Measurements from ENCODE around the gene GALM.
"Not testable (repeated sequence)": the region's sequence is repeated elsewhere in the genome, so short reads cannot be mapped to it uniquely, and the experiment has no call there.

GALM gene

GRCh38 chr2:38708900-38709566 is 43.1 kb downstream of the GALM start:
- DNase-seq (ENCODE audit: low read depth in 1 of 2, low spot score in 1 of 2), result no peak

GRCh38 chr2:38709567-38710194 is 43.8 kb downstream of the GALM start:
- DNase-seq (ENCODE audit: low read depth in 1 of 2, low spot score in 1 of 2), result no peak

GRCh38 chr2:38711558-38711957 is 45.6 kb downstream of the GALM start:
- no peak for DNase-seq (ENCODE audit: low read depth in 1 of 2, low spot score in 1 of 2)

GRCh38 chr2:38712413-38712812 is 46.5 kb downstream of the GALM start:
- DNase-seq (ENCODE audit: low read depth in 1 of 2, low spot score in 1 of 2), result no peak

- no peak for DNase-seq (ENCODE audit: low read depth in 1 of 2, low spot score in 1 of 2)
Measured at GRCh38 chr2:38712871-38713270, 47.0 kb downstream of the GALM start.

- DNase-seq (ENCODE audit: low read depth in 1 of 2, low spot score in 1 of 2), result no peak
Measured at GRCh38 chr2:38713338-38713737, 47.4 kb downstream of the GALM start.

- not testable (repeated sequence) for DNase-seq (ENCODE audit: low read depth in 1 of 2, low spot score in 1 of 2)
Measured at GRCh38 chr2:38714941-38715340, 49.0 kb downstream of the GALM start.

GRCh38 chr2:38716185-38716584 is 50.3 kb downstream of the GALM start:
- DNase-seq (ENCODE audit: low read depth in 1 of 2, low spot score in 1 of 2), result no peak

GRCh38 chr2:38718601-38719000 is 52.7 kb downstream of the GALM start:
- no peak for DNase-seq (ENCODE audit: low read depth in 1 of 2, low spot score in 1 of 2)

GRCh38 chr2:38719706-38720105 is 53.8 kb downstream of the GALM start:
- no peak for DNase-seq (ENCODE audit: low read depth in 1 of 2, low spot score in 1 of 2)

- no peak for DNase-seq (ENCODE audit: low read depth in 1 of 2, low spot score in 1 of 2)
Measured at GRCh38 chr2:38720613-38721241, 54.8 kb downstream of the GALM start.

GRCh38 chr2:38722271-38723061 is 56.6 kb downstream of the GALM start:
- no peak for DNase-seq (ENCODE audit: low read depth in 1 of 2, low spot score in 1 of 2)

- DNase-seq (ENCODE audit: low read depth in 1 of 2, low spot score in 1 of 2), result no peak
Measured at GRCh38 chr2:38723173-38723572, 57.3 kb downstream of the GALM start.

- no peak for DNase-seq (ENCODE audit: low read depth in 1 of 2, low spot score in 1 of 2)
Measured at GRCh38 chr2:38727661-38728060, 61.7 kb downstream of the GALM start.

GRCh38 chr2:38728694-38729093 is 62.8 kb downstream of the GALM start:
- no peak for DNase-seq (ENCODE audit: low read depth in 1 of 2, low spot score in 1 of 2)

GRCh38 chr2:38731090-38731489 is 65.2 kb downstream of the GALM start:
- DNase-seq (ENCODE audit: low read depth in 1 of 2, low spot score in 1 of 2), result no peak

- DNase-seq (ENCODE audit: low read depth in 1 of 2, low spot score in 1 of 2), result no peak
Measured at GRCh38 chr2:38731684-38732221, 65.8 kb downstream of the GALM start.

GRCh38 chr2:38733300-38733971 is 67.5 kb downstream of the GALM start:
- no peak for DNase-seq (ENCODE audit: low read depth in 1 of 2, low spot score in 1 of 2)

GRCh38 chr2:38734299-38735058 is 68.6 kb downstream of the GALM start:
- no peak for DNase-seq (ENCODE audit: low read depth in 1 of 2, low spot score in 1 of 2)

GRCh38 chr2:38735999-38736320 is 70.0 kb downstream of the GALM start:
- no peak for DNase-seq (ENCODE audit: low read depth in 1 of 2, low spot score in 1 of 2)

All from activated T-helper 1 cell treated with anti-CD3 and anti-CD28 coated beads, Interleukin-2, amount 50 U/mL, for 16 hours (primary cell).